Measurements from ENCODE around the gene KLHDC9. TPM values are rescaled to one million over a fixed set of nuclear protein-coding genes. Genes with fewer than 3 reads are reported as not detected.

Gene KLHDC9
- total RNA-seq, 6 experiments from 2014 or later, result 1.4 to 6.8 (median 2.9) TPM

DNA sequence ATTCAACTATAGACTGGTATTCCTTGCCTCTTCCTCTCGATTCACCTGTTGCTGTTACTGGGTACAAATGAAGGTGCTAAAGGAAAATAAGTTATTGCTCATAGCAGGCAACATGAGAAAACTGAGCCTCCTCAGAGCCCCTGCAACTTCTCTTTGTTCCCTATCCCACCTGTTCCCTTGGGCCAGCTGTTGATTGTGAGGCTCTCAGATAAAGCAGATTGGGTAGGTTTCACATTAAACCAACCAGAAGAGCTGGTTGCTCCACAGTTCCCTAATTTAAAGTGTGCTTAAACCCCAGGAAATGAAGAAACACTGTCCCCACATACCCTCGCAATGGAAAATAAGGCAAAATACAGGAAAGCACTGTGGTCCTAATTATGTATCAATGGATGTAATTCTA lies 29.5 kb downstream of the KLHDC9 start:
- no peak for DNase-seq
- H3K4me3 ChIP-seq, result no peak overlapping the region
- no peak overlapping the region for H3K27ac ChIP-seq
- no peak for TF ChIP-seq POLR2A (IDR thresholded peaks at IDR 0.05)
- TF ChIP-seq, protein P1, sequence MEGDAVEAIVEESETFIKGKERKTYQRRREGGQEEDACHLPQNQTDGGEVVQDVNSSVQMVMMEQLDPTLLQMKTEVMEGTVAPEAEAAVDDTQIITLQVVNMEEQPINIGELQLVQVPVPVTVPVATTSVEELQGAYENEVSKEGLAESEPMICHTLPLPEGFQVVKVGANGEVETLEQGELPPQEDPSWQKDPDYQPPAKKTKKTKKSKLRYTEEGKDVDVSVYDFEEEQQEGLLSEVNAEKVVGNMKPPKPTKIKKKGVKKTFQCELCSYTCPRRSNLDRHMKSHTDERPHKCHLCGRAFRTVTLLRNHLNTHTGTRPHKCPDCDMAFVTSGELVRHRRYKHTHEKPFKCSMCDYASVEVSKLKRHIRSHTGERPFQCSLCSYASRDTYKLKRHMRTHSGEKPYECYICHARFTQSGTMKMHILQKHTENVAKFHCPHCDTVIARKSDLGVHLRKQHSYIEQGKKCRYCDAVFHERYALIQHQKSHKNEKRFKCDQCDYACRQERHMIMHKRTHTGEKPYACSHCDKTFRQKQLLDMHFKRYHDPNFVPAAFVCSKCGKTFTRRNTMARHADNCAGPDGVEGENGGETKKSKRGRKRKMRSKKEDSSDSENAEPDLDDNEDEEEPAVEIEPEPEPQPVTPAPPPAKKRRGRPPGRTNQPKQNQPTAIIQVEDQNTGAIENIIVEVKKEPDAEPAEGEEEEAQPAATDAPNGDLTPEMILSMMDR (IDR thresholded peaks at IDR 0.05), result no peak
- no peaks in the 10 kb centered on the region for H3K9me3 ChIP-seq
- peaks cover 0 to 46% (median 16%) of the 10 kb centered on the region in 4 donors for H3K36me3 ChIP-seq
- peaks cover 0 to 8% (median 1%) of the 10 kb centered on the region in 4 donors for H3K4me1 ChIP-seq
- no peaks in the 10 kb centered on the region for H3K27me3 ChIP-seq
- 56% methylated on average over 2 of the region's 2 CpGs for WGBS (ENCODE audit: insufficient coverage, low coverage, low lambda C conversion rate, missing lambda C conversion rate)
- intact Hi-C loops (cut with DNase I), result no loop called here
- ATAC-seq, result no peak

DNA sequence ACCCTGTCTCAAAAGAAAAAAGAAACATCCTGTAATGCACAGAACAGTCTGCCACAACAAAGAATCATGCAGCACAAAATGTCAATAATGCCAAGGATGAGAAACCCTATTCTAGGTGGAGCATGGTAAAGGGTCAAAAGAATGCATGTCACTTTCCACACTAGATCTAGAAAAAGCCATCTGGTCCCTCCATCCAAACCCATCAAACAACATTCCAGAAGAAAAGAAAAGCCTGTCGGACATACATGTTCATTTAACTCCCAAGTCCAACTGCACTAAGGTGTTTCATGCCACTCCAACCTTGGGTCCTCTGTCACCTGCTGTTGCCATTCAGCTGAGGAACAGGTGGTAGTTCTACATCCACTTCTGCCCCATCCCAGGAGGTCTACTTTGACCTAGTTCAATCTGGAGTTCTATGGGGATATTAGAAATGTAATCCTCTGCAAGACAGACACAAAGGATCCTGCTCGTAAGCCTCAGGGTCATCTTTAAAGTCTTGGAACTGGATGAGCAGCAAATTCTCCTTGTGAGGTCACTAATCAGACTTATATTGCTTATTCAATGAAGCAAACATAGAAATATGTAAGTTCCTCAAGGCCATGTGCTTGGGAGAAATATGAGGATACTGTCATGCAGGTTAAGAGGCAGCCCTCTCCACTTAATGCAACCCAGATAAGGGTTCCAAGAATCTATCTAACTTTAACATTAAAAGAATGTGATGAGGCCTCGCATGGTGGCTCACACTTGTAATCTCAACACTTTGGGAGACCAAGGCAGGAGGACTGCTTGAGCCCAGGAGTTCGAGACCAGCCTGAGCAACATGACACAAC lies 30.6 kb downstream of the KLHDC9 start:
- DNase-seq (no peak), ATAC-seq (no peak)
- peaks cover 0 to 35% (median 9%) of the 10 kb centered on the region in 4 donors for H3K36me3 ChIP-seq
- intact Hi-C loops (cut with DNase I), result no loop called here
- no peak overlapping the region for H3K4me3 ChIP-seq
- H3K27me3 ChIP-seq, result no peaks in the 10 kb centered on the region
- H3K27ac ChIP-seq, result no peak overlapping the region
- 94% methylated on average over 3 of the region's 4 CpGs for WGBS (ENCODE audit: insufficient coverage, low coverage, low lambda C conversion rate, missing lambda C conversion rate)
- peaks cover 0 to 14% (median 4%) of the 10 kb centered on the region in 4 donors for H3K4me1 ChIP-seq
- H3K9me3 ChIP-seq, result no peaks in the 10 kb centered on the region
- TF ChIP-seq POLR2A (IDR thresholded peaks at IDR 0.05), result no peak
- TF ChIP-seq, protein P1 (IDR thresholded peaks at IDR 0.05), result no peak

DNA sequence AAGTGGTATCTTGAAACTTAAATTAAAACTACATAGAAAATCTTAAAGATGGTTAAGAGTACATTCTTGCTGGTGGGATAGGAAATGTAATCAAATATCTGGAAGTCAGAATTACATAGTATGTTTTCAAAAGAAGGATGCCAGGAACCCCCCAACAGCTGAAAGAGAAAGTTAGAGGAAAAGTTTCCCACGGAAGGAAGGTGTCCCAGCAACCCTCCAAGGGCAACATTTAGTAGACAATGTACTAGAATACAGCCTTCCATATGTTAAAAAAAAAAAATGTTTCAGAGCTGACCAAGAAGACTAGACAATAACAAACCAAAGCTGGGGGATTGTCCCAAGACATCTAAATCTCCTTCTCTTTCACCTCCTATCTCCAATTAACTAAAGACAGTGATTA lies 32.1 kb downstream of the KLHDC9 start:
- Histone ChIP-seq H3K27me3 (no peaks in the 10 kb centered on the region), H3K36me3 (peaks cover 0 to 20% (median 3%) of the 10 kb centered on the region in 4 donors), H3K4me1 (peaks cover 0 to 15% (median 4%) of the 10 kb centered on the region in 4 donors), H3K27ac (no peak overlapping the region), H3K4me3 (no peak overlapping the region), H3K9me3 (no peaks in the 10 kb centered on the region)
- 71% methylated on average over 1 of the region's 1 CpG for WGBS (ENCODE audit: insufficient coverage, low coverage, low lambda C conversion rate, missing lambda C conversion rate)
- ATAC-seq, result no peak
- intact Hi-C loops (cut with DNase I), result no loop called here
- DNase-seq, result no peak
- TF ChIP-seq, protein P1 (IDR thresholded peaks at IDR 0.05), result no peak

DNA sequence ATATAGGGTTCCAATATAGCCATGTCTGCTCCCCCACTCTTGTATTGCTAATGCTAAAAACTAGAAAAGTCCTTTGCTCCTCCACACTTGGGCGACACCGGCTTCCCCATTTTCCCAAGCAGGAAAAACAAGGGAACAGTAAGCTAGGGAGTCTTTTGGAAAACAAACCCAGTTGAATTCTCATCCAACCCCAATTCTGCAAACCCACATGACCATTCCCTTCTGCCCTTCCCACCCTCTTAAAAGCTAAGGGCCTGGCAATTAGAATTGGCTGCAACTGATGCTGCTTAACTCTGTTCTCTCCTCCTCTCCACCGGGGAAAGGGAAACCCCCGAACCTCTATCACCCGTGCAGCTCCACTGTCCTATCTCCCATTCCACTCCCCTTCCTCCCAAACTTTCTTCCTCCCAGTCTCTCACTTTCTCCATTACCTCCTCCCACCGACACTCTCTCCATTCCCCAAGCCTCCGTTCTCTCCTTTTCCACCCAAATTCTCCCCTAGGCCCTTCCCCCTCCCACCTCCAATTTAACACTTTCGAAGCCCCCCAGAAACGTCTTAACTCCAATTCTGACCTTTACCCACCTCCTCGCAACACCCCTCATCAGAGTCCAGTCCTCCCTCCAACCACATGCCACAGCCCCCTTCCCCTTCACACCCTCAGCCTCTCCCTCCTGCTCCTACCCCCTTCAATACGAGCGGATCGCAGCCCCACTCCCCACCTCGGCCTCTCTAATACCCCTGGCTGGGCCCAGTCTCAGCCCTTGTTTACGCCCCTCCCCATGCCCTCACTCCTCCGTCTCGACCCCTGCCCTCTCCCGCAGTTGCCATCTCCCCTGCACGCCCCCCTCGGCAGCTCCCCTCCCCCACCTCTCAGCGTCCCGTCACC lies 33.6 kb downstream of the KLHDC9 start:
- Histone ChIP-seq H3K36me3 (peaks cover 0 to 18% (median 0%) of the 10 kb centered on the region in 4 donors), H3K9me3 (no peaks in the 10 kb centered on the region), H3K27me3 (no peaks in the 10 kb centered on the region), H3K27ac (peak overlapping the region; percentile 81 to 94 (median 93)), H3K4me1 (peaks cover 0 to 15% (median 4%) of the 10 kb centered on the region in 4 donors), H3K4me3 (peak overlapping the region; percentile 51 to 82 (median 73))
- WGBS (ENCODE audit: insufficient coverage, low coverage, low lambda C conversion rate, missing lambda C conversion rate), result 6% methylated on average over 22 of the region's 22 CpGs
- intact Hi-C loops (cut with DNase I), result no loop called here
- ATAC-seq (peak in 2 of 4 donors; percentile 2 to 11), DNase-seq (no peak)
- TF ChIP-seq POLR2A (IDR thresholded peaks at IDR 0.05), result no peak
- TF ChIP-seq, protein P1 (IDR thresholded peaks at IDR 0.05), result no peak

Data from right lobe of liver (tissue), 6 donors.